Measurements from ENCODE around the gene MEGF8.

Gene MEGF8

GRCh38 chr19:42285988-42286348 is 39.5 kb upstream of the MEGF8 start:
- DNase-seq (ENCODE audit: low read depth in 1 of 2, low spot score in 1 of 2) = no peak

GRCh38 chr19:42286349-42287016 is 39.0 kb upstream of the MEGF8 start:
- no peak for DNase-seq (ENCODE audit: low read depth in 1 of 2, low spot score in 1 of 2)

GRCh38 chr19:42287017-42287826 is 38.2 kb upstream of the MEGF8 start:
- DNase-seq (ENCODE audit: low read depth in 1 of 2, low spot score in 1 of 2) = no peak

GRCh38 chr19:42287827-42288107 is 37.7 kb upstream of the MEGF8 start:
- DNase-seq (ENCODE audit: low read depth in 1 of 2, low spot score in 1 of 2) = no peak

- DNase-seq (ENCODE audit: low read depth in 1 of 2, low spot score in 1 of 2) = no peak
Measured at GRCh38 chr19:42288387-42288786, 37.0 kb upstream of the MEGF8 start.

GRCh38 chr19:42288881-42289555 is 36.4 kb upstream of the MEGF8 start:
- DNase-seq (ENCODE audit: low read depth in 1 of 2, low spot score in 1 of 2) = no peak

GRCh38 chr19:42289556-42290041 is 35.8 kb upstream of the MEGF8 start:
- no peak for DNase-seq (ENCODE audit: low read depth in 1 of 2, low spot score in 1 of 2)

GRCh38 chr19:42290136-42290522 is 35.3 kb upstream of the MEGF8 start:
- DNase-seq (ENCODE audit: low read depth in 1 of 2, low spot score in 1 of 2) = no peak

- no peak for DNase-seq (ENCODE audit: low read depth in 1 of 2, low spot score in 1 of 2)
Measured at GRCh38 chr19:42290523-42291434, 34.7 kb upstream of the MEGF8 start.

- DNase-seq (ENCODE audit: low read depth in 1 of 2, low spot score in 1 of 2) = no peak
Measured at GRCh38 chr19:42291435-42291810, 34.0 kb upstream of the MEGF8 start.

- no peak for DNase-seq (ENCODE audit: low read depth in 1 of 2, low spot score in 1 of 2)
Measured at GRCh38 chr19:42292042-42292960, 33.1 kb upstream of the MEGF8 start.

- no peak for DNase-seq (ENCODE audit: low read depth in 1 of 2, low spot score in 1 of 2)
Measured at GRCh38 chr19:42292963-42293362, 32.5 kb upstream of the MEGF8 start.

GRCh38 chr19:42293540-42293939 is 31.9 kb upstream of the MEGF8 start:
- no peak for DNase-seq (ENCODE audit: low read depth in 1 of 2, low spot score in 1 of 2)

- DNase-seq (ENCODE audit: low read depth in 1 of 2, low spot score in 1 of 2) = no peak
Measured at GRCh38 chr19:42293948-42294347, 31.5 kb upstream of the MEGF8 start.

- no peak for DNase-seq (ENCODE audit: low read depth in 1 of 2, low spot score in 1 of 2)
Measured at GRCh38 chr19:42294471-42295137, 30.8 kb upstream of the MEGF8 start.

GRCh38 chr19:42295342-42295741 is 30.1 kb upstream of the MEGF8 start:
- no peak for DNase-seq (ENCODE audit: low read depth in 1 of 2, low spot score in 1 of 2)

GRCh38 chr19:42295831-42296525 is 29.5 kb upstream of the MEGF8 start:
- peak; percentile 83 to 88 for DNase-seq (ENCODE audit: low read depth in 1 of 2, low spot score in 1 of 2)

GRCh38 chr19:42297039-42297438 is 28.4 kb upstream of the MEGF8 start:
- DNase-seq (ENCODE audit: low read depth in 1 of 2, low spot score in 1 of 2) = no peak

- DNase-seq (ENCODE audit: low read depth in 1 of 2, low spot score in 1 of 2) = no peak
Measured at GRCh38 chr19:42301646-42302203, 23.7 kb upstream of the MEGF8 start, which contains the start of gene PRR19. PRR19 (plus strand) TSS chr19:42302132; CDS start chr19:42309585, 7,453 bp downstream.
